Mesendoderm (in vitro differentiated cells): ENCODE results near the gene IQCH.

ENCODE experiments used
- DNase-seq: peaks from one replicate; pipeline ENCODE4 v3.0.0; 2013
- H2AK5ac ChIP-seq: 2 replicates; pipeline ENCODE4 v1.6.1; 2013; ENCODE audit warnings: low read length, inconsistent platforms
- H2BK120ac ChIP-seq: 2 replicates; pipeline ENCODE4 v1.6.1; 2013; ENCODE audit warnings: low read depth, mild to moderate bottlenecking, low read length, moderate library complexity, mixed read lengths
- H2BK15ac ChIP-seq: replicated peaks from 2 replicates; pipeline ENCODE4 v1.6.1; 2013; ENCODE audit warnings: low read depth, mild to moderate bottlenecking, moderate library complexity
- H2BK5ac ChIP-seq: 2 replicates; pipeline ENCODE4 v1.6.1; 2013; ENCODE audit warnings: low read length, inconsistent platforms
- H3K18ac ChIP-seq: 2 replicates; pipeline ENCODE4 v1.6.1; 2013; ENCODE audit warnings: mild to moderate bottlenecking, low read length, mixed read lengths
- H3K23ac ChIP-seq: one replicate; pipeline ENCODE4 v1.6.1; 2013; ENCODE audit warnings: low read length
- H3K27ac ChIP-seq: 2 replicates; pipeline ENCODE4 v1.5.1; 2013; ENCODE audit warnings: low read depth, mild to moderate bottlenecking, inconsistent platforms, low read length, moderate library complexity
- H3K27me3 ChIP-seq: 2 replicates; pipeline ENCODE4 v1.6.1; 2013; ENCODE audit warnings: low read length, control low read depth, mild to moderate bottlenecking, inconsistent platforms; ENCODE audit not compliant: insufficient read depth, poor library complexity
- H3K36me3 ChIP-seq: 2 replicates; pipeline ENCODE4 v1.6.1; 2013; ENCODE audit warnings: low read length, inconsistent platforms; ENCODE audit not compliant: control insufficient read depth, insufficient read depth
- H3K4ac ChIP-seq: one replicate; pipeline ENCODE4 v1.6.1; 2013; ENCODE audit warnings: low read depth, mild to moderate bottlenecking, low read length, moderate library complexity
- H3K4me1 ChIP-seq: 2 replicates; pipeline ENCODE4 v1.6.1; 2013; ENCODE audit warnings: low read depth, low read length, inconsistent platforms; ENCODE audit not compliant: control insufficient read depth
- H3K4me2 ChIP-seq: 2 replicates; pipeline ENCODE4 v1.6.1; 2013; ENCODE audit warnings: low read length
- H3K4me3 ChIP-seq: 2 replicates; pipeline ENCODE4 v1.5.1; 2013; ENCODE audit warnings: mild to moderate bottlenecking, low read length
- H3K56ac ChIP-seq: one replicate; pipeline ENCODE4 v1.6.1; 2013; ENCODE audit warnings: low read length
- H3K79me1 ChIP-seq: 2 replicates; pipeline ENCODE4 v1.6.1; 2013; ENCODE audit warnings: low read length, inconsistent platforms
- H3K79me2 ChIP-seq: 2 replicates; pipeline ENCODE4 v1.6.1; 2013; ENCODE audit warnings: mild to moderate bottlenecking, low read length; ENCODE audit not compliant: control insufficient read depth, insufficient read depth
- H3K9ac ChIP-seq: 2 replicates; pipeline ENCODE4 v1.6.1; 2013; ENCODE audit warnings: low read length, inconsistent platforms
- H4K5ac ChIP-seq: one replicate; pipeline ENCODE4 v1.6.1; 2013; ENCODE audit warnings: low read length
- H4K8ac ChIP-seq: one replicate; pipeline ENCODE4 v1.6.1; 2013; ENCODE audit warnings: low read depth, mild to moderate bottlenecking, control low read depth, low read length, moderate library complexity
- WGBS: extraction: QIAGEN DNeasy Blood & Tissue Kit; methylation state at CpG from one replicate; pipeline ENCODE4 v1.1.7; 2013; ENCODE audit warnings: low lambda C conversion rate, missing lambda C conversion rate; ENCODE audit not compliant: insufficient coverage; ENCODE audit errors: extremely low coverage; 5-methylcytosine and 5-hydroxymethylcytosine counted together

IQCH gene

DNA sequence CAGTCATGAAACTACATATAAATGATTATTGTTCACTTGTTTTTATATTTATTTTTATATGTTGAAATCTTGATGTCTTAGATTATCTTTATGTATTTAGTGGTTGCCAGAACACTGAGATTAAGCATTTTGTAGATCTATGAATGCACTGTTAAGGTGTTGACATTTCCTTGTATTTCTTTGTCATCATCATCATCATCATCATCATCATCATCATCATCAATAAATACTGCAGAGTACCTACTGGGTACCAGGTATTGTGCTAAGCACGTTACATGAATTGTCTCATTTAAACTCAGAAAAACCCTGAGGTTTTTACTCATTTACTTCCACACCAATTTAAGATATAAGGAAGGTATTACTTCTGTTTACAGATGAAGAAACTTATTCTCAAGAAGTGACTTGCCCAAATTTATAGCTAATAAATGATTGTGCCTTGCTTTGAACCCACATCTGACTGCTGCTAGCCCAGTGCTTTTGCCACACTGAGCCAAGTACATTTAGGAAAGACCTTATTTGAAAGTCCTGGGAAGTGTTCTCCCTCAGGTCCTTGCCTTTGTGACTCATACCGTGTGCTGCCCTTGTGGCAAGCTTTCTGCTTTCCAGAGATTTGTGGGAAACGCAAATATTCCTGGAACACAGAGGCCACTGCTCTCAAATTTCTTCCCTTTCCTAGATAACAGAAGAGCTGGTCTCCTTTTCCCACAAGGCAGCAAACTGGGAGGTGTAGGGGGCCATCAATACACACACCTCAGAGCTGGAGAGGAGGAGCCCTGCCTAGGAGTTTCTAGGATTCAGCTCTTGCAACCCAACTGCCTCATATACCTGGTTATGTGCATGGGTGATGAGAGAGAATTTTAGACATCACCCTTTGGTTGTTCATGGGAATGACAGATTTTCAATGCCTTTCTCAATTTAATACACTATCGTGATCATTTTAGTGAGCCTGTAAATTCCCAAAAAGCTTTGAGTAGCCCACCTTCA, 150.9 kb downstream of the IQCH start:
- Histone ChIP-seq H3K4me3 (no peak overlapping the region), H3K56ac (no peak overlapping the region), H3K4ac (no peak overlapping the region), H3K79me2 (no peaks in the 10 kb centered on the region), H2BK5ac (no peak overlapping the region), H3K9ac (no peak overlapping the region), H2AK5ac (no peak overlapping the region), H3K23ac (no peak overlapping the region), H4K5ac (no peak overlapping the region), H3K36me3 (no peaks in the 10 kb centered on the region), H2BK15ac (no peak overlapping the region), H3K4me1 (no peaks in the 10 kb centered on the region), H3K27ac (no peak overlapping the region), H3K27me3 (no peaks in the 10 kb centered on the region), H3K4me2 (no peak overlapping the region), H3K79me1 (no peaks in the 10 kb centered on the region), H3K18ac (no peak overlapping the region), H2BK120ac (no peak overlapping the region), H4K8ac (no peak overlapping the region)
- WGBS, result no CpG with 5 or more reads among the region's 4 CpGs
- DNase-seq, result no peak

- no peak overlapping the region for H3K27ac ChIP-seq
- peak; percentile 14 for DNase-seq
- no peak overlapping the region for H3K4ac ChIP-seq
Measured at GRCh38 chr15:67406257-67406861, 151.8 kb downstream of the IQCH start.

GRCh38 chr15:67407786-67408185, 153.2 kb downstream of the IQCH start:
- Histone ChIP-seq H3K4me3 (no peak overlapping the region), H3K56ac (no peak overlapping the region), H2BK5ac (no peak overlapping the region), H3K4me2 (no peak overlapping the region), H4K8ac (no peak overlapping the region), H2AK5ac (no peak overlapping the region), H3K79me2 (no peaks in the 10 kb centered on the region), H3K79me1 (no peaks in the 10 kb centered on the region), H3K4ac (no peak overlapping the region), H3K4me1 (no peaks in the 10 kb centered on the region), H3K23ac (no peak overlapping the region), H2BK15ac (no peak overlapping the region), H3K27me3 (no peaks in the 10 kb centered on the region), H3K18ac (no peak overlapping the region), H4K5ac (no peak overlapping the region), H3K36me3 (no peaks in the 10 kb centered on the region), H3K9ac (no peak overlapping the region), H3K27ac (no peak overlapping the region), H2BK120ac (no peak overlapping the region)
- WGBS, result no CpG with 5 or more reads among the region's 8 CpGs
- no peak for DNase-seq

More at GRCh38 chr15:67406257-67406861, 151.8 kb downstream of the IQCH start:
- no peaks in the 10 kb centered on the region for H3K79me1 ChIP-seq
- no peak overlapping the region for H2BK5ac ChIP-seq
- no peak overlapping the region for H4K8ac ChIP-seq
- H3K36me3 ChIP-seq, result no peaks in the 10 kb centered on the region
- H3K56ac ChIP-seq, result no peak overlapping the region
- H2BK15ac ChIP-seq, result no peak overlapping the region
- H3K27me3 ChIP-seq, result no peaks in the 10 kb centered on the region
- H3K18ac ChIP-seq, result no peak overlapping the region
- no peak overlapping the region for H3K23ac ChIP-seq
- no peak overlapping the region for H3K9ac ChIP-seq
- H2AK5ac ChIP-seq, result no peak overlapping the region
- no peaks in the 10 kb centered on the region for H3K4me1 ChIP-seq
- H3K4me2 ChIP-seq, result no peak overlapping the region
- H3K4me3 ChIP-seq, result no peak overlapping the region
- H4K5ac ChIP-seq, result no peak overlapping the region
- WGBS, result no CpG with 5 or more reads among the region's 1 CpG
- H3K79me2 ChIP-seq, result no peaks in the 10 kb centered on the region
- no peak overlapping the region for H2BK120ac ChIP-seq

GRCh38 chr15:67409175-67409574, 154.6 kb downstream of the IQCH start:
- Histone ChIP-seq H3K27ac (no peak overlapping the region), H3K9ac (no peak overlapping the region), H2BK5ac (no peak overlapping the region), H2AK5ac (no peak overlapping the region), H3K56ac (no peak overlapping the region), H2BK15ac (no peak overlapping the region), H4K5ac (no peak overlapping the region), H3K36me3 (no peaks in the 10 kb centered on the region), H3K27me3 (no peaks in the 10 kb centered on the region), H2BK120ac (no peak overlapping the region), H3K23ac (no peak overlapping the region), H3K18ac (no peak overlapping the region), H3K4me2 (no peak overlapping the region), H4K8ac (no peak overlapping the region), H3K4me1 (no peaks in the 10 kb centered on the region), H3K79me1 (no peaks in the 10 kb centered on the region), H3K79me2 (no peaks in the 10 kb centered on the region), H3K4me3 (no peak overlapping the region), H3K4ac (no peak overlapping the region)
- no CpG with 5 or more reads among the region's 6 CpGs for WGBS
- no peak for DNase-seq

- Histone ChIP-seq H4K8ac (no peak overlapping the region), H3K9ac (no peak overlapping the region), H3K4me1 (no peaks in the 10 kb centered on the region), H2BK120ac (no peak overlapping the region), H3K23ac (no peak overlapping the region), H3K4me3 (no peak overlapping the region), H3K18ac (no peak overlapping the region), H3K36me3 (no peaks in the 10 kb centered on the region), H3K27ac (no peak overlapping the region), H2BK5ac (no peak overlapping the region), H3K56ac (no peak overlapping the region), H2BK15ac (no peak overlapping the region), H2AK5ac (no peak overlapping the region), H4K5ac (no peak overlapping the region), H3K27me3 (no peaks in the 10 kb centered on the region), H3K79me1 (no peaks in the 10 kb centered on the region), H3K4ac (no peak overlapping the region), H3K79me2 (no peaks in the 10 kb centered on the region), H3K4me2 (no peak overlapping the region)
- DNase-seq, result no peak
Measured at GRCh38 chr15:67411486-67411885, 156.9 kb downstream of the IQCH start.
